ENCODE data around the gene GGA1.

GGA1 gene

DNA sequence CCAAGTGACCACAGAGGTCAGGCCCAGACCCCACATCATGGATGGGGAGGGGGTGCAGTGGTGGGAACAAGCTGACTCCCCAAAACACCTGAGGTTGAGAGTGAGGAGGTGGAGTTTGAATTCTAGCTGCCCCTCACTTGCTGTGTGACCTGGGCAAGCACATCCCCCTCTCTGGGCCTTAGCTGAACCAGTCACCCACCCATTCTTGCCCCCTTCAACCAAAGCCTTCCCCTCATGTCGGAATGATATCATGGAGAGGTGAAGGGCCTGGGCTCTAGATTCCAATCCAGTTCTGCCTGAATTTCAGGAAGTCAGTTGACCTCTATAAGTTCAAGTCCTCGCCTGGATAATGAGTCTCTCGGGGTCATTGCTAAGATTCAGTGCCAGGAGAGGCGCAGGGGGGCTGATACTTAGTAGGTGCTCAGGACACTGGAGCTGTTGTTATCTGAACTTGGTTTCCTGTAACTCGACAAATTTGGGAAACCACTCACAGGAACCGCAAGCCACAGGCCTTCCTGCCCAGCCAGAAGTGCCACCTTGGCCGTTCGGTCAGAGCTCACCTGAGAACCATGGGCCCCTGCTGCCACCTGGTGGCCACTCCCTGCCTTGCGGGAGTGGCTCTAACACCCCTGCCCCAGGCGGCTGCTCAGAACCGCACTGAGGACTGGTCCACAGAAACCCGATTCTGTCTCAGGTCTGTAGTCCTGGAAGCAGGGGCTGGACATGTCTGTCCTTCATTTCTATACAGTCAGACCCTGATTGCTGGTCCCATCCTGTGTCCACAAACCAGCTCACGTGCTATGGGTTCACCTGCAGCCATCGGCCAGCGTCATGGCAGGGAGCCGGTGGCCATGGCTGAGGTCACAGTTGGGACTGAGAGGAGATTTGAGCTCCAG, 41.5 kb upstream of the GGA1 start:
- H3K27ac ChIP-seq (ENCODE audit: low read length): no peak overlapping the region
- peak overlapping the region; percentile 35 for H3K4me2 ChIP-seq (ENCODE audit: low read length)
- H3K36me3 ChIP-seq (replicated peaks; ENCODE audit: low read depth, low read length): no peaks in the 10 kb centered on the region
- peaks cover 25% of the 10 kb centered on the region for H3K4me1 ChIP-seq (ENCODE audit: low read length)
- no peak for TF ChIP-seq EZH2phosphoT487 (IDR thresholded peaks at IDR 0.05; ENCODE audit: low read depth)
- TF ChIP-seq, protein P1, sequence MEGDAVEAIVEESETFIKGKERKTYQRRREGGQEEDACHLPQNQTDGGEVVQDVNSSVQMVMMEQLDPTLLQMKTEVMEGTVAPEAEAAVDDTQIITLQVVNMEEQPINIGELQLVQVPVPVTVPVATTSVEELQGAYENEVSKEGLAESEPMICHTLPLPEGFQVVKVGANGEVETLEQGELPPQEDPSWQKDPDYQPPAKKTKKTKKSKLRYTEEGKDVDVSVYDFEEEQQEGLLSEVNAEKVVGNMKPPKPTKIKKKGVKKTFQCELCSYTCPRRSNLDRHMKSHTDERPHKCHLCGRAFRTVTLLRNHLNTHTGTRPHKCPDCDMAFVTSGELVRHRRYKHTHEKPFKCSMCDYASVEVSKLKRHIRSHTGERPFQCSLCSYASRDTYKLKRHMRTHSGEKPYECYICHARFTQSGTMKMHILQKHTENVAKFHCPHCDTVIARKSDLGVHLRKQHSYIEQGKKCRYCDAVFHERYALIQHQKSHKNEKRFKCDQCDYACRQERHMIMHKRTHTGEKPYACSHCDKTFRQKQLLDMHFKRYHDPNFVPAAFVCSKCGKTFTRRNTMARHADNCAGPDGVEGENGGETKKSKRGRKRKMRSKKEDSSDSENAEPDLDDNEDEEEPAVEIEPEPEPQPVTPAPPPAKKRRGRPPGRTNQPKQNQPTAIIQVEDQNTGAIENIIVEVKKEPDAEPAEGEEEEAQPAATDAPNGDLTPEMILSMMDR (IDR thresholded peaks at IDR 0.05; ENCODE audit: low read depth, low read length): peak; percentile 98
- H4K20me1 ChIP-seq (ENCODE audit: insufficient read depth, low read length): no peaks in the 10 kb centered on the region
- H3K9me3 ChIP-seq (ENCODE audit: insufficient read depth, low read length): no peaks in the 10 kb centered on the region
- no peak overlapping the region for H3K9ac ChIP-seq (ENCODE audit: low read length)
- H3K4me3 ChIP-seq (ENCODE audit: low read length): no peak overlapping the region
- peaks cover 17% of the 10 kb centered on the region for H3K27me3 ChIP-seq (ENCODE audit: low read depth, low read length)
- H3K79me2 ChIP-seq (ENCODE audit: low read length): no peaks in the 10 kb centered on the region
- H2AFZ ChIP-seq (ENCODE audit: low read depth, low read length): no peak overlapping the region

DNA sequence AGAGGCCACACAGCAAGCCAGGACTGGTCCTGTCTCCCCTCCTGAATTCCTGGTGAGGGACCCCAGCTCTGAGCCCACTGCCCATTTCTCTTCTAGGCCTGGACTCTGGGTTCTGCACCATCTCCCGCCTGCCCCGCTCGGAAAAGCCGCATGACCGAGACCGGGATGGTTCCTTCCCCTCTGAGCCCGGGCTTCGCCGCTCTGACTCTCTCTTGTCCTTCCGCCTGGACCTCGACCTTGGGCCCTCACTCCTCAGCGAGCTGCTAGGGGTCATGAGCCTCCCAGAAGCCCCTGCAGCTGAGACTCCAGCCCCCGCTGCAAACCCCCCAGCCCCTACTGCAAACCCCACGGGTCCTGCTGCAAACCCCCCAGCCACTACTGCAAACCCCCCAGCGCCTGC, 40.6 kb upstream of the GGA1 start:
- peaks cover 25% of the 10 kb centered on the region for H3K4me1 ChIP-seq (ENCODE audit: low read length)
- H2AFZ ChIP-seq (ENCODE audit: low read depth, low read length): no peak overlapping the region
- no peaks in the 10 kb centered on the region for H3K36me3 ChIP-seq (replicated peaks; ENCODE audit: low read depth, low read length)
- H3K9ac ChIP-seq (ENCODE audit: low read length): no peak overlapping the region
- no peaks in the 10 kb centered on the region for H4K20me1 ChIP-seq (ENCODE audit: insufficient read depth, low read length)
- no peak overlapping the region for H3K4me2 ChIP-seq (ENCODE audit: low read length)
- no peak for TF ChIP-seq EZH2phosphoT487 (IDR thresholded peaks at IDR 0.05; ENCODE audit: low read depth)
- TF ChIP-seq, protein P1 (IDR thresholded peaks at IDR 0.05; ENCODE audit: low read depth, low read length): no peak
- H3K9me3 ChIP-seq (ENCODE audit: insufficient read depth, low read length): no peaks in the 10 kb centered on the region
- H3K4me3 ChIP-seq (ENCODE audit: low read length): no peak overlapping the region
- H3K79me2 ChIP-seq (ENCODE audit: low read length): no peaks in the 10 kb centered on the region
- H3K27me3 ChIP-seq (ENCODE audit: low read depth, low read length): peaks cover 17% of the 10 kb centered on the region
- H3K27ac ChIP-seq (ENCODE audit: low read length): no peak overlapping the region

DNA sequence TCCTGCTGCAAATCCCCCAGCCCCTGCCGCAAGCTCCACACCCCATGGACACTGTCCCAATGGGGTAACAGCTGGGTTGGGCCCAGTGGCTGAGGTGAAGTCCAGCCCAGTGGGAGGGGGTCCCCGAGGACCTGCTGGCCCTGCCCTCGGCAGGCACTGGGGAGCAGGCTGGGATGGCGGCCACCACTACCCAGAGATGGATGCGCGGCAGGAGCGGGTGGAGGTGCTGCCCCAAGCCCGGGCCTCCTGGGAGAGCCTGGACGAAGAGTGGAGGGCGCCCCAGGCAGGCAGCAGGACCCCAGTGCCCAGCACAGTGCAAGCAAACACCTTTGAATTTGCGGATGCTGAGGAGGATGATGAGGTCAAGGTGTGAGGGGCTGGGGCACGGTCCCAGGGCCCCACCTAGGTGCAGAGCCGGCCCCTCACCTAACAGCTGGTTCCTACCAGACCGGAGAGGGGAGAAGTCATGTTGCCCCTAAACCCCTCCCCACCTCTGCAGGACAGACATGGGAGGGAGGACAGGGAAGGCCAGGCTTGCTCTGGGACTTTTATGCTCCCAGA, 40.1 kb upstream of the GGA1 start:
- no peak for TF ChIP-seq EZH2phosphoT487 (IDR thresholded peaks at IDR 0.05; ENCODE audit: low read depth)
- TF ChIP-seq, protein P1 (IDR thresholded peaks at IDR 0.05; ENCODE audit: low read depth, low read length): no peak
- Histone ChIP-seq H3K36me3 (replicated peaks; ENCODE audit: low read depth, low read length) (no peaks in the 10 kb centered on the region), H3K79me2 (ENCODE audit: low read length) (no peaks in the 10 kb centered on the region), H3K4me3 (ENCODE audit: low read length) (no peak overlapping the region), H4K20me1 (ENCODE audit: insufficient read depth, low read length) (no peaks in the 10 kb centered on the region), H3K9ac (ENCODE audit: low read length) (no peak overlapping the region), H3K27me3 (ENCODE audit: low read depth, low read length) (peaks cover 17% of the 10 kb centered on the region), H3K4me2 (ENCODE audit: low read length) (no peak overlapping the region), H3K4me1 (ENCODE audit: low read length) (peaks cover 25% of the 10 kb centered on the region), H2AFZ (ENCODE audit: low read depth, low read length) (no peak overlapping the region), H3K9me3 (ENCODE audit: insufficient read depth, low read length) (no peaks in the 10 kb centered on the region), H3K27ac (ENCODE audit: low read length) (no peak overlapping the region)
